Left hindlimb (tissue), 1 donor: ENCODE data around the gene OPCML.

ENCODE experiments used
- DNase-seq: peaks from one replicate; pipeline ENCODE4 v3.0.0-alpha.2; 2018

OPCML gene

DNA sequence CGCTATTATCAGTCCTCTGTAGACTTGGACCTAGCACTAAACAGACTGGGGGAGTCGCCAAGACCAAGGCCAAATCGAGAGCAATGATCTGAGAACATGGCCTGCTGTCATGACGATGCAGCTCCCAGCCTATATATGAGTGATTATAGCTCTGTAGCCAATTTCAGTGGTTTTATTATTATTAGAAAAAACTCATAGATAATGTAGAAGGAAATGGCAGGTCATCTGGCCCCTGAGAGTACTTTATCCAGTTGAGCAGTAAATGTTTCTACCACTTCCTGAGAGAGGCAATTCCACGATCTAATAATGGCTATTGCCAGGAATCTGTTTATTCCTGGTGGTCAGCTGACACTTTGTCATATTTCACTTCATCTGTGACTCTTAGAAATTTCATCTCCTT, 666.7 kb downstream of the OPCML start:
- no peak for DNase-seq

- no peak for DNase-seq
These were observed 667.3 kb downstream of the OPCML start for GRCh38 chr11:132864811-132865576.

DNA sequence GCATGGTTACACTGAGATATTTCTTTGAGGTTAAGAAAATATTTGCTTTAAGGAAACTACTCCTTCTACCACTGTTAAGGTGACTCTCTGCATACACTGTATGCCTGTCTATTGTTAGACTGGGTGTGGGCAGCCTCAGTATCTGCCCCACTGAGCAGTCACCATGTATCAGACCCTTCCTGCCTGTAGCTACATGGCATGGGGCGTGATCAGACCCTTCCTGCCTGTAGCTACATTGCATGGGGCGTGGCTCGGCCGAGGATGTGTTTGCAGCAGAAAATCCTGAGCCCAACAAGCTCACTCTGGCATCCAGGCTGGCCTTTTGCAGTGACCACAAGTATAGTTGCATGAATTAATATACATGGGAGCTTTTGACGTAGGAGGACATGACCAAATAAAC, 669.4 kb downstream of the OPCML start:
- no peak for DNase-seq

- DNase-seq: no peak
These were observed 670.2 kb downstream of the OPCML start for GRCh38 chr11:132862137-132862536.

DNA sequence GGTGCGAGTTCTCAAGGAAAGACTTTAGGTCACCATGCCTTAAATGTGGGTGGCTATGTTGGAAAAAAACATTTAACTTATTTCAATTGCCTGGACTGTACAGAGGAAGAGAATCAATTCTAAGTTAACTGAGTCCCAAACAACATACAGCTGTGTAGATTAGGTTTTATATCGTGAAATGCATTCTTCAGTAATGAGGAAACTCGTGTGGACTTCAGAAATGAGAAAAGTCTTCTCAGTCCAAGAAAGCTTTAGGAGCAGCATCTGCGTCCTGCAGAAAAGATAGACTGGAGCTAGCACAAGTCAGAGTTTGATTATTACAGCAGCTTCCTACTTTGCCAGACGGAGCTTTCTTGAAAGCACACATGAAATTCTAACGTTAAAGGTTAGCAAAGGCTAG, 673.0 kb downstream of the OPCML start:
- DNase-seq: no peak

DNA sequence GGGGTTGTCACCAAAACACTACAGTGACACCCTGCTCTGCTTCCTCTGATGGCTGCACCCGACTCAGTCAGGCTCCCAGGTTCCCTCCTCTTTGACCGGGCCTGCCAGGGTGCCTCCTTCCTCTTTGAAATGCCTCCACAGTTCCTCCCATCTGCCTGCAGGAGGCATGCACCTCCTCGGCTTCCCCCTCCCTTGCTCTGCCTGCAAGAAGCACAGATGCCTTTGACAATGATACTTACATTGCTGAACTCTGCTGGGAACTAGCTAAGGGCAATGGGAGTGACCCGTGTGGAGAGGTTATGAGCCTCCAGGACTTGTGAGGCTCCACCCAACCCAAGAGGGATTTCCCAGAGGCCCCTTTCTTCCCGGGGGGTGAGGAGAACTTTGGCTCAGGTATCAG, 674.1 kb downstream of the OPCML start:
- DNase-seq: no peak

DNA sequence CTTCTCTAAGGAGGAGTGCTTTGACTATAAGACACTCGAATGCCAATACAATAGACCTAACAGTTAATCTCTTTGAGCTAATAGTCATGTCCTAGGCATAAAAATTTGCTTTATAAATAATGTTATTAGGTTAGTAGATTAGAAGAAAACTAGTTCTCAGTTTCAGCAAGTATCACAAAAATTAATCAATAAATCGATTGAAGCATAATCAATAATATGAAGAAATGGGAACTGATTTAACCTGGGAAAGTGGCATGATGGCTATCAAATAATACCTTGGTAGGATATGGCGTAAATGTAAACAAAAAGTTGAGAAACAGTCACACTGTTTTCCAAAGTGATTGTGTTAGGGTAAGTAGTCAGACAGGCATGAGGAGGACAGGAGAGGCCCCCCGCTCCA, 676.3 kb downstream of the OPCML start:
- DNase-seq: no peak

GRCh38 chr11:132855516-132855915, 676.8 kb downstream of the OPCML start:
- DNase-seq: no peak

DNA sequence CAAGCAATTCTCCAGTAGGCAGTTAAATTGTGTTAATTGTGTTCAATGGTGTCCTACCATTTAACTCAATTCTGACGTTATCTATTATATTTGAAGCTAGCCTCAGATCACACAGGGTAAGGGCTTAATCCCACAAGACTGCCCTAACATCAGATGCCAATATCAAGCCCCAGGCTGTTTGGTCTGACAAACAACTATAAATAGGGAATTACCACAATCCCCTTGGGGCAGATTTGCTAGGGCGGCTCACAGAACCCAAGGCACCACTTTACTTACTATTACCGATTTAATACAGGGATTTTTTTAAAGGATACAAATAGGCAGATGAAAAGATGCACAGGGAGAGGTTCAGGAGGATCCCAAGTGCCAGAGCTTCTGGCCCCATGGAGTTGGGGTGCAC, 678.4 kb downstream of the OPCML start:
- DNase-seq: no peak

DNA sequence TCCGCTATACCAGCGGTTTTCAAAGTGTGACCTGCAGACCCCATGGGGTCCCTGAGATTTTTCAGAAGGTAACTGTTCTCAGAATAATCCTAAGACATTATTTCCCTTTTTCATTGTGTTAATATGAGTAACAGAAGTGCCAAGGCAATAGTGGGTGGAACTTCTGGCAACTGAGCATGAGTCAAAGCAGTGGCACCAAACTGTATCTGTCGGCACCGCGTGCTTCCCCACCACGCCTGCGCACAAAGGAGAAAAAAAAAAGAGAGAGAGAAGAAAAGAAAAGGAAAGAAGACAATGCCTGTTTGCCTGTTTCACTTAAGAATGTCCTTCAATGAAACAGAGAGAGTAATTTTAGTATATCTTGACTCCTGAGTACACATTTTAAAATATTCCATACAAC, 679.9 kb downstream of the OPCML start:
- no peak for DNase-seq

DNA sequence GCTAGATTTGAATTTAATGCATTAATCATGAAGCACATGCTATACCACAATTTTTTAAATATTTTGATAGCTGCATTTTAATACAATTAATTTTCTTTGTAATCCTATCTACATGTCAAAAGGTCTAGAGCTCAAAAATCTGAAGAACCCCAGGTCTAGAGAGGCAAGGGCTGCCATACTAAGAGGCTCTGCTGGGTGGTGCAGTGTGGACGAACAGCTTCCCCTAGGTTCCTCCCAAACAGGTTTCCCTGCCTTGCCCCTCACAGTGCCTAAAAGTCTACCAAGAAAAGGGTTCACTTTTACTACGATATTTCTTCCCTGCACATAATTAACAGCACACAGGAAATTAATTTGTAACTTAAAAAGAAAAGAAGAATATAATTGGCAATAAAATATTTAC, 681.1 kb downstream of the OPCML start:
- no peak for DNase-seq

GRCh38 chr11:132850266-132850665, 682.0 kb downstream of the OPCML start:
- DNase-seq: no peak

DNA sequence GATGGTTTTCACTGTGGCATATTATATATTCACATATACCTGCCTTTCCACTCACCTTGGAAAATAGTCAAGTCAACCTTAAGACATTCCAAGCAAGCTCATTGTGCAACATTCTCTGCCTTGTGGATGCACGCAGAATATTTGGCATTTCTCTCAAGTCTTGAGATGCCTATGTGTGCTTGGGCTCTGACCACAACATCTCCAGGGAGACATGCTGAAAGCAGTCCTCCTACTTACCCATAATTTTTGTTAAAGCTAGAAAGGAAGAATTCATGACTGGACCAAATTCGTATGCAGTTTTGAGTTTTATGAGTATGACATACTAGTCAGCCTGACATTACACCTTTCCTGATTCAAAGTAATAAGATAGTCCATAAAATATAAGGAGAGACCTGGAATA, 684.0 kb downstream of the OPCML start:
- no peak for DNase-seq

DNA sequence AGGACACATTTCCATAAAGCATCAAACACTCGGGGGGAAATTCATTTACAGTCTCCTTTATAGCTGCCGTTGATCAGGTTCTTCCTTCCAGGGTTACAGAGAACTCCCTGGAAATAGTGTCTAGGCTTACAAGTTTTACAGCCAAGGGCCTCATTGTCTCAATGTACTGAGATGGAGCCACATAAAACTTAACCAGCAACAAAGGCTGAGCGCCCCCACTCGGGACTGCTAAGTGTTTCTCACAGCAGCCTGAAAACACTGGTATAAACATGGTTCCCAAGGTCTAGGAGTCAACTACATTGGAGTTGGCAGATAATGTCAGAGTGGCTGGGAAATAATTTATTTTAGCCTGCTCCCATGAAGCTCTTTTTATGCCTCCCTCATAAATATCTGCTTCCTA, 686.2 kb downstream of the OPCML start:
- no peak for DNase-seq

- no peak for DNase-seq
These were observed 687.2 kb downstream of the OPCML start for GRCh38 chr11:132844956-132845696.

GRCh38 chr11:132840660-132841059, 691.6 kb downstream of the OPCML start:
- DNase-seq: no peak

- DNase-seq: no peak
These were observed 692.1 kb downstream of the OPCML start for GRCh38 chr11:132840191-132840590.

DNA sequence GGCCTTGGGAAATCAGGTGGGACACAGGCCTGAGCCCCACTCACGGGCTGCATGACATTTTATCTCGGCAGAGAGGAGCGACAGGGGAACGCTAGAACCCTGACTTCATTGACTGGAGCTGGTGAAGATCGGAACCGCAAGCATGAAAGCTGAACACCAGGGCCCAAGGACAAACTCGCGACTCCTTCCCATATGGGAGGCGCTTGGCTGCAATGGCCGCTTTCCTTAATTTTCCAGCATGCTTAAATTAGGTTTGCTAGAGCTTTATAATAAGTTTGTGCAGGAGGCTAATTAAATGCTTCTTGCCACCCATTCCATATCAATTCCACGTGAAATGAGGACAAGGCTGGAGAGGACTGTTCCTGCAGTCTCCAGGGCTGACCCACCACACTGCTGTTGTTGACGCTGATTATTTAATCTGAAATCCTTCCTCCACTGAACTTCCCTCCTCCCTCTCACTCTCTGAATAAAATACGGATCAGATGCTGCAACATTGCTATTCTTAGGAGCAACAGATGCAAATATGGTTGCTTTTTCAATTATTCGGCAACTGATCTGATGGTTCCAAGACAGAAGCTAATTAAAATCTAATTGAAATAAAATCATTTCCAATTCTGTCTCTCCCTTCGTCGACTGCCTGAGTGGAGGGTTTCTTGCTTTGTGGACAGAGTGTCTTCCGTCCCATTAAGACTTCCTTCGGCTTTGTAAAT, 692.9 kb downstream of the OPCML start:
- DNase-seq: no peak

- no peak for DNase-seq
These were observed 693.7 kb downstream of the OPCML start for GRCh38 chr11:132838627-132839026.

- DNase-seq: no peak
These were observed 701.0 kb downstream of the OPCML start for GRCh38 chr11:132831272-132831671.

DNA sequence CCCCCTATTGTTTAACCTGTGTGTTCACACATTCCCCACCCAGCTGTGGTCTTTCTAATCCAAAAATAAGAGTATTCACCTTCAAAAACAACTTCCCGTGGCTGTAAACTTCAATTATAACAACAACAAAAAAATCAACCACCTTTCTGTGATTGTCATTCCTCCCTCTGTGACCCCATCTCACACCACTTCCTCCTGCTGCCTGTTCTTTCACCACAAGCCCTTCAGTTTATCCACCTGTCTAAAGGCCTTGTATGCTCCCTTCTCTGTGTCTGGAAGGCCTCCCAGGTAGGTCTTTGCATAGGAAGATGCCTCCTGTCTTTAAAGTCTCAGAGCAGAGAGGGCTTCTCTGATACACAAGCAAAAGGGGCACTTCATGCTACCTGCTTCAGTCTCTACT, 707.7 kb downstream of the OPCML start:
- DNase-seq: no peak

- no peak for DNase-seq
These were observed 710.0 kb downstream of the OPCML start for GRCh38 chr11:132822276-132822675.

- DNase-seq: no peak
These were observed 710.8 kb downstream of the OPCML start for GRCh38 chr11:132821499-132821898.

DNA sequence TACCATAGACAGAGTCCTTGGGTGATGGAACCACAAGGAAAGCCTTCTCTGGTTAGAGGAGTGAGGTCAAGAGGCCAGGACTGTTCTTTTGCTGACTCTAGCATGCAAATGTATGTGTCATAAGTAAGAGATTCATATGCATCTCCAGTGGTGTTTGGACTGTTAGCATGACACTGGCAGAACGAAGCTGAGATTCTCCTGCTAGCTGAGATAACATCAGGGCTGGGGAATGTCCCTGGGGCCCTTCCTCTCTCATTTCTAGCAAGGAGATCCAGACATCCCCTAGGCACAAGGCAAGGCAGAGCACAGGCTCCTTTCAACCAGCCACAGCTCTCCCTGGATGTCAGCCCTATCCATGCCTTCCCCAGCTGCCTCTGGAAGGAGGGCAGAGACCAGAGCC, 711.3 kb downstream of the OPCML start:
- no peak for DNase-seq
